WI38 (cell line): ENCODE results near the gene TOGARAM2.

Experiments
- H3K4me3 ChIP-seq: 2 replicates; pipeline ENCODE4 v1.5.1; 2011; ENCODE audit warnings: low read depth, mild to moderate bottlenecking, control low read depth, low read length
- TF ChIP-seq, protein P1 (sequence below): IDR thresholded peaks from 2 replicates; pipeline ENCODE4 v1.5.1; 2012; ENCODE audit warnings: low read depth, mild to moderate bottlenecking, control low read depth, low read length

TOGARAM2 gene

DNA sequence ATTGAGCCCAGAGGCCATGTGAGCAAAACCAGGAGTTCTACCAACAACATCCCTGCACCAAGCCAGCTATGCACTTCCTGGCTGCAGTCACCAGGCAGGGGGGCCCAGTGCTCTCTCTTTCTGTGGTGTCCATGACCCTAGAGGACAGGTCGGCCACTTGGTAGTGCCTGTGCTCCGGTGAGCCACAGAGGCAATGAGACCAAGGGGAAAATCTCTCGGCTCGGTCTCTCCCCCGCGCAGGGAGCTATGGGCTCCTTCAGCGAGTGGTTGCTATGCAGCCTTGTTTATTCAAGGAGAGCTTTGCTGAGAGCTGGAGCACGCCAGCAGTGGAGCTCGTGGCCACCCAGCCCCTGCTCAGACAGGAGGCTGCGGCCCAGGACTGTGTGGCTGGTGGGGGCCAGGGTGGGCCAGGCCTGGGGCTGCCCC is at the start of gene TOGARAM2:
TOGARAM2 (plus strand) TSS at position 283 of the 426 bp plus-strand sequence. CDS start 13,537 bp downstream, outside the sequence.
- TF ChIP-seq, protein P1, sequence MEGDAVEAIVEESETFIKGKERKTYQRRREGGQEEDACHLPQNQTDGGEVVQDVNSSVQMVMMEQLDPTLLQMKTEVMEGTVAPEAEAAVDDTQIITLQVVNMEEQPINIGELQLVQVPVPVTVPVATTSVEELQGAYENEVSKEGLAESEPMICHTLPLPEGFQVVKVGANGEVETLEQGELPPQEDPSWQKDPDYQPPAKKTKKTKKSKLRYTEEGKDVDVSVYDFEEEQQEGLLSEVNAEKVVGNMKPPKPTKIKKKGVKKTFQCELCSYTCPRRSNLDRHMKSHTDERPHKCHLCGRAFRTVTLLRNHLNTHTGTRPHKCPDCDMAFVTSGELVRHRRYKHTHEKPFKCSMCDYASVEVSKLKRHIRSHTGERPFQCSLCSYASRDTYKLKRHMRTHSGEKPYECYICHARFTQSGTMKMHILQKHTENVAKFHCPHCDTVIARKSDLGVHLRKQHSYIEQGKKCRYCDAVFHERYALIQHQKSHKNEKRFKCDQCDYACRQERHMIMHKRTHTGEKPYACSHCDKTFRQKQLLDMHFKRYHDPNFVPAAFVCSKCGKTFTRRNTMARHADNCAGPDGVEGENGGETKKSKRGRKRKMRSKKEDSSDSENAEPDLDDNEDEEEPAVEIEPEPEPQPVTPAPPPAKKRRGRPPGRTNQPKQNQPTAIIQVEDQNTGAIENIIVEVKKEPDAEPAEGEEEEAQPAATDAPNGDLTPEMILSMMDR: no peak
- no peak within 1 kb of the TSS for H3K4me3 ChIP-seq

- no peak overlapping the region for H3K4me3 ChIP-seq
- TF ChIP-seq, protein P1: no peak
Observed at GRCh38 chr2:28934769-28935168, 46.3 kb upstream of the TOGARAM2 start.

DNA sequence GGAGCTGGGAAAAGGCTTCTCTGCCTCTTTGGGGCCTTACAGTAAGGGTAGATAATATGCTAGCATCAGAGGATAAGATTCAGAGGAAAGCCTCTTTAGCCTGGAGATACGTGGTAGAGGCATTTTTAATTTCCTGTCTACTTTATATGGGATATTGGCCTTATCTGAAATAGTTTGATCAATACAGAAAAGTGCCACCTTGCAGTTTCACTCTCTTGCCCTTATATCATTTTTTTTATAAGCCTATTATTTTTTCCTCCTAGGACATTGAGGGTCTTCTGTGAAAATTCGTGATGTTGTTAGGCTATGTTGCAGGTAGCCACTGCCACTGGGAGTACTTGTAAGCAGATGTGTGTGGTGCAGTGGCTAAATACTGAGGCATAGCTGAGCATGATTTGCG is 40.1 kb upstream of the TOGARAM2 start:
- TF ChIP-seq, protein P1: no peak

GRCh38 chr2:28944535-28945248 is 36.4 kb upstream of the TOGARAM2 start:
- TF ChIP-seq, protein P1: no peak
- H3K4me3 ChIP-seq: no peak overlapping the region

More for the DNA sequence above, 40.1 kb upstream of the TOGARAM2 start:
- no peak overlapping the region for H3K4me3 ChIP-seq

DNA sequence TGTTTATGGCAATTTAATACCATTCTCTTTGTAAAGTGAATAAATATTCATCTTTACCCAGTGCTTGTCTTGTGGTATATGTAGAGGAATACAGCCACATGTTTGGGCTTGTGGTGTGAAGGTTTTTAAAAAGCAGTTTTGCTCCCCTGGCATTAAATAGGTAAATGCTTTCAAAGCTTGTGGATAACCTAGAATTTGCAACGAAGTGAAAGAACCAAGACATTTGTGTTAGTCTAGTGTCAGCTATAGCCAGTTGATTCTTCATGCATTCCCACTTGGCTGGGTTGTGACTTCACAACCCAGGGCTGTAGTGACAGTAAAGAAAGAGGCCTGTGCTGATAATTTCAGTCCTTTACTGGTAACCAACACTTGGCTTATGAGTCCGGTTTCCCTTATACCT is 32.9 kb upstream of the TOGARAM2 start:
- TF ChIP-seq, protein P1: no peak
- no peak overlapping the region for H3K4me3 ChIP-seq

- TF ChIP-seq, protein P1: no peak
- H3K4me3 ChIP-seq: no peak overlapping the region
Observed at GRCh38 chr2:28949190-28949589, 31.9 kb upstream of the TOGARAM2 start.

GRCh38 chr2:28949617-28950305 is 31.3 kb upstream of the TOGARAM2 start:
- no peak overlapping the region for H3K4me3 ChIP-seq
- TF ChIP-seq, protein P1: no peak
